GM19328 (cell line): ENCODE measurements around the gene MYL9.

Experiments
- ATAC-seq: cut with Tn5 transposase; IDR thresholded peaks from one replicate; pipeline ENCODE4 v1.9.1; 2021; ENCODE audit warnings: mild to moderate bottlenecking, moderate library complexity; ENCODE audit not compliant: unreplicated experiment

The MYL9 gene

GRCh38 chr20:36525620-36526365, 15.5 kb upstream of the MYL9 start:
- ATAC-seq = no peak

GRCh38 chr20:36526521-36527011, 14.8 kb upstream of the MYL9 start:
- no peak for ATAC-seq

GRCh38 chr20:36527331-36528125, 13.8 kb upstream of the MYL9 start:
- ATAC-seq = no peak

GRCh38 chr20:36528176-36528874, 13.0 kb upstream of the MYL9 start:
- no peak for ATAC-seq

- ATAC-seq = no peak
Observed at GRCh38 chr20:36528875-36529417, 12.4 kb upstream of the MYL9 start.

- no peak for ATAC-seq
Observed at GRCh38 chr20:36532388-36532787, 8.9 kb upstream of the MYL9 start.

- no peak for ATAC-seq
Observed at GRCh38 chr20:36532822-36533221, 8.5 kb upstream of the MYL9 start.

GRCh38 chr20:36538026-36538722, 3.1 kb upstream of the MYL9 start:
- no peak for ATAC-seq

GRCh38 chr20:36540551-36541211, 638 bp upstream of the MYL9 start:
- ATAC-seq = no peak

- no peak for ATAC-seq
Observed at GRCh38 chr20:36541768-36542488, 609 bp downstream of the MYL9 start.

- no peak for ATAC-seq
Observed at GRCh38 chr20:36542516-36543183, 1.3 kb downstream of the MYL9 start.

GRCh38 chr20:36543184-36544133, 2.1 kb downstream of the MYL9 start:
- ATAC-seq = no peak

- ATAC-seq = no peak
Observed at GRCh38 chr20:36544134-36545018, 3.1 kb downstream of the MYL9 start.

GRCh38 chr20:36546111-36546736, 4.9 kb downstream of the MYL9 start:
- ATAC-seq = no peak

- ATAC-seq = no peak
Observed at GRCh38 chr20:36547186-36548005, 6.1 kb downstream of the MYL9 start.

GRCh38 chr20:36548006-36548315, 6.6 kb downstream of the MYL9 start:
- no peak for ATAC-seq
